ACC112 (cell line): Measurements from ENCODE around the gene WNK2.

Experiments used
- H2AFZ ChIP-seq: fragments of 200-600 bp; sonication (generic); one replicate; pipeline ENCODE4 v1.6.0; 2017; ENCODE audit warnings: antibody characterized with exemption, low read length; ENCODE audit not compliant: unreplicated experiment
- H3K27ac ChIP-seq: fragments of 200-600 bp; sonication (generic); 2 replicates; pipeline ENCODE4 v1.5.1; 2014; ENCODE audit warnings: low read depth, mild to moderate bottlenecking, antibody characterized with exemption, low read length, moderate library complexity
- H3K27me3 ChIP-seq: fragments of 200-600 bp; sonication (generic); 2 replicates; pipeline ENCODE4 v1.6.1; 2014; ENCODE audit warnings: mild to moderate bottlenecking, antibody characterized with exemption, low read length, moderate library complexity, mixed read lengths; ENCODE audit not compliant: insufficient read depth
- H3K36me3 ChIP-seq: fragments of 200-600 bp; sonication (generic); 2 replicates; pipeline ENCODE4 v1.6.1; 2016; ENCODE audit warnings: mild to moderate bottlenecking, antibody characterized with exemption, low read length, moderate library complexity, mixed read lengths; ENCODE audit not compliant: insufficient read depth
- H3K4me1 ChIP-seq: fragments of 200-600 bp; sonication (generic); one replicate; pipeline ENCODE4 v1.6.1; 2016; ENCODE audit warnings: low read length, mixed read lengths; ENCODE audit not compliant: insufficient read depth, unreplicated experiment, control insufficient read depth
- H3K4me3 ChIP-seq: fragments of 200-600 bp; sonication (generic); 2 replicates; pipeline ENCODE4 v1.5.1; 2014; ENCODE audit warnings: mild to moderate bottlenecking, low read depth, low read length
- H3K79me2 ChIP-seq: fragments of 200-600 bp; sonication (generic); one replicate; pipeline ENCODE4 v1.6.0; 2016; ENCODE audit warnings: low read length; ENCODE audit not compliant: control insufficient read depth, unreplicated experiment, insufficient read depth

Gene WNK2

GRCh38 chr9:93276973-93277372, 93.0 kb downstream of the WNK2 start:
- H3K4me3 ChIP-seq = no peak overlapping the region
- no peaks in the 10 kb centered on the region for H3K36me3 ChIP-seq
- no peak overlapping the region for H3K27ac ChIP-seq
- peaks cover 86% of the 10 kb centered on the region for H3K27me3 ChIP-seq
- no peak overlapping the region for H2AFZ ChIP-seq
- no peaks in the 10 kb centered on the region for H3K79me2 ChIP-seq
- H3K4me1 ChIP-seq = no peaks in the 10 kb centered on the region

DNA sequence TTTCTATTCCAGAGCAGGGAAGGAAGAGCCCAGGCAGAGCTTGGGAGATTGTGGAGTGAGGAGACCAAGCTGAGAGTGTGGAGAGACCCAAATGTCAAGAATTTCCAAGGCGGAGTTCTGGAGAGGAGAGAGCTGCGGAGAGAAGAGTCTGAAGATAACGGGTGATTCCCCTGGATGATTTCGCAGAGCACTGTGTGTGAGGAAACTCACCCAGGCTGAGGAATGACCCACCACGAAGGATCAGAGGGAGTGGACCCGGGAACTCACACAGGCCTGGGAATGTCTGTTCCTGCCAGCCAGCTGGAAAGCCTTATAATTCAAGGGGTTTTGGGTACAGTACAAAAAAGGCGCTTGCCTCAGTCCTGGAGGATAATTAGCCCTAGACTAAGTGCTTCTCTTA, 94.2 kb downstream of the WNK2 start:
- Histone ChIP-seq H2AFZ (no peak overlapping the region), H3K79me2 (no peaks in the 10 kb centered on the region), H3K4me1 (no peaks in the 10 kb centered on the region), H3K4me3 (no peak overlapping the region), H3K27me3 (peaks cover 94% of the 10 kb centered on the region), H3K36me3 (no peaks in the 10 kb centered on the region), H3K27ac (no peak overlapping the region)

DNA sequence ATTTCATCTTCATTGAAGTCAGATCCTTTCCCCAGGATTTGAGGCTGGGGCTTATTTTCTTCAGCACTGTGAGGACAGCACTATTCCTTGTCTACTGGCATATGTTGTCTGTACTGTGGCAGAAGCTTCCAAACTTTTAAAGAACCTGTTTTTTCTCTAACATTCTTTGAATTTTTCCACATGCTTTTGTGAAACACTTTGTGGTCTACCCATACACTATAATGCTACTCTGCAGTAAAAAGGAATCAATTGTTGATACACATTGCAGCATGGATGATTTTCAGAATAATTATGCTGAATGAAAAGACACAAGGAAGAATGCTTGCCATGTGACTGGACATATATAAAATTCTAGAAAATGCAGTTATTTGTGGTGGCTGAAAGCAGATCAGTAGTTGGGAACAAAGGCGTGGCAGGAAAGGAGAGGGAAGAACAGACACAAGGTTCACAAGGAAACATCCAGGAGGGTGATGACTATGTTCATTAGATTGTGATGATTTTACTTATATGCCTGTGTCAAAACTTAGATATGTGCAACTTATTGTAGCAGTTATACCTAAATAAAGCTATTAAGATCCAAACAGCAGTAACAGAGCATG, 96.8 kb downstream of the WNK2 start:
- no peaks in the 10 kb centered on the region for H3K79me2 ChIP-seq
- H2AFZ ChIP-seq = no peak overlapping the region
- no peak overlapping the region for H3K27ac ChIP-seq
- no peaks in the 10 kb centered on the region for H3K36me3 ChIP-seq
- peaks cover 98% of the 10 kb centered on the region for H3K27me3 ChIP-seq
- no peak overlapping the region for H3K4me3 ChIP-seq
- H3K4me1 ChIP-seq = no peaks in the 10 kb centered on the region

GRCh38 chr9:93286252-93287188, 102.6 kb downstream of the WNK2 start:
- Histone ChIP-seq H3K27ac (no peak overlapping the region), H3K79me2 (no peaks in the 10 kb centered on the region), H2AFZ (no peak overlapping the region), H3K36me3 (no peaks in the 10 kb centered on the region), H3K4me1 (peaks cover 15% of the 10 kb centered on the region), H3K4me3 (no peak overlapping the region), H3K27me3 (peaks cover 52% of the 10 kb centered on the region)

GRCh38 chr9:93287189-93287552, 103.2 kb downstream of the WNK2 start:
- H3K4me3 ChIP-seq = no peak overlapping the region
- H2AFZ ChIP-seq = no peak overlapping the region
- peaks cover 15% of the 10 kb centered on the region for H3K4me1 ChIP-seq
- no peaks in the 10 kb centered on the region for H3K79me2 ChIP-seq
- no peaks in the 10 kb centered on the region for H3K36me3 ChIP-seq
- H3K27me3 ChIP-seq = peaks cover 45% of the 10 kb centered on the region
- H3K27ac ChIP-seq = no peak overlapping the region

- Histone ChIP-seq H3K27me3 (peaks cover 41% of the 10 kb centered on the region), H3K4me1 (peaks cover 15% of the 10 kb centered on the region), H3K4me3 (no peak overlapping the region), H3K79me2 (no peaks in the 10 kb centered on the region), H3K27ac (no peak overlapping the region), H2AFZ (no peak overlapping the region), H3K36me3 (no peaks in the 10 kb centered on the region)
Observed at GRCh38 chr9:93287593-93287992, 103.7 kb downstream of the WNK2 start.

DNA sequence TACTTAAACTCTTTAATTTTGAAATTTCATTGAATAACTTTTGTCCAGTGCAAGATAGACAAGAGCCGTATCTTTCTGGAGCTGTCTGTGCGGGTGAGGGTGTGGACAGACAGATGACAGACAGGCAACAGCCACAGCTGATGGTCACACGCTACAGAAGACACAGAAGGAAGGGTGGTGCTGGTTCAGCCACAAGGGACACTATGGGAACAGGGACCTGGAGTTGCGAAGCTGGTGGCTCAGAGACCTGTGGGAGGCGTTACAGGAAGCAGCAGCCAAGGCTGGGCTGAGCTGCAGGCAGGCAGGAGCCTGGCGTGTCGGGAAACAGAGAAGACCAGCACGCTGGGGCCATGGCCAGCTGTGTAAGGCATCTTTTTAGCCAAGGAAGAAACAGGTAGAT, 104.4 kb downstream of the WNK2 start:
- peaks cover 15% of the 10 kb centered on the region for H3K4me1 ChIP-seq

DNA sequence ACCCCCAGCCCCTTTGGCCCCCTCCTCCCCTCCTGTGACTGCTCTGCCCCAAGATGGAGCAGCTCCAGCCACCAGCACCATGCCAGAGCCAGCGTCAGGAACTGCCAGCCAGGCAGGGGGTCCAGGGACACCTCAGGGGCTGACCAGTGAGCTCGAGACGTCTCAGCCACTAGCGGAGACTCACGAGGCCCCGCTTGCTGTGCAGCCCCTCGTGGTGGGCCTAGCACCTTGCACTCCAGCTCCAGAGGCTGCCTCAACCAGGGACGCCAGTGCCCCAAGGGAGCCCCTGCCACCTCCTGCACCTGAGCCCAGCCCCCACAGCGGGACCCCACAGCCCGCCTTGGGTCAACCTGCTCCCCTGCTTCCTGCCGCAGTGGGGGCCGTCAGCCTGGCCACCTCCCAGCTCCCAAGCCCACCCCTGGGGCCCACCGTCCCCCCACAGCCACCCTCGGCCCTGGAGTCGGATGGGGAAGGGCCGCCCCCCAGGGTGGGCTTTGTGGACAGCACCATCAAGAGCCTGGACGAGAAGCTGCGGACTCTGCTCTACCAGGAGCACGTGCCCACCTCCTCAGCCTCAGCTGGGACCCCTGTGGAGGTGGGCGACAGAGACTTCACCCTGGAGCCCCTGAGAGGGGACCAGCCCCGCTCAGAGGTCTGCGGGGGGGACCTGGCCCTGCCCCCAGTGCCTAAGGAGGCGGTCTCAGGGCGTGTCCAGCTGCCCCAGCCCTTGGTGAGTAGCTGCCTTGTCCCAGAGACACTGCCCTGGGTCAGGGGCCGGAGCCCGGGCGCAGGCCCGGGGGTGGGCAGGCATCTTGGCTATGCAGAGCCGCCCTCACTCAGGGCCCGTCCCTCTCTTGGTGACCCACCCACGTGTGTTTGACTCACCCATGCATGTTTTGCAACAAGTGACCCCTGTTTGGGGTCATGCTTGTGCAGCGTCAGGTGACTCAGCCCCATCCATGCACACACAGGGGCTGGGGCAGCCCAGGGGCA, 105.2 kb downstream of the WNK2 start:
- Histone ChIP-seq H3K36me3 (no peaks in the 10 kb centered on the region), H3K27me3 (peaks cover 30% of the 10 kb centered on the region), H2AFZ (no peak overlapping the region), H3K4me1 (peaks cover 15% of the 10 kb centered on the region), H3K4me3 (no peak overlapping the region), H3K79me2 (no peaks in the 10 kb centered on the region), H3K27ac (no peak overlapping the region)

More for the DNA sequence above, 104.4 kb downstream of the WNK2 start:
- H3K27ac ChIP-seq = no peak overlapping the region
- no peaks in the 10 kb centered on the region for H3K36me3 ChIP-seq
- H3K27me3 ChIP-seq = peaks cover 34% of the 10 kb centered on the region
- no peaks in the 10 kb centered on the region for H3K79me2 ChIP-seq
- no peak overlapping the region for H2AFZ ChIP-seq
- H3K4me3 ChIP-seq = no peak overlapping the region

DNA sequence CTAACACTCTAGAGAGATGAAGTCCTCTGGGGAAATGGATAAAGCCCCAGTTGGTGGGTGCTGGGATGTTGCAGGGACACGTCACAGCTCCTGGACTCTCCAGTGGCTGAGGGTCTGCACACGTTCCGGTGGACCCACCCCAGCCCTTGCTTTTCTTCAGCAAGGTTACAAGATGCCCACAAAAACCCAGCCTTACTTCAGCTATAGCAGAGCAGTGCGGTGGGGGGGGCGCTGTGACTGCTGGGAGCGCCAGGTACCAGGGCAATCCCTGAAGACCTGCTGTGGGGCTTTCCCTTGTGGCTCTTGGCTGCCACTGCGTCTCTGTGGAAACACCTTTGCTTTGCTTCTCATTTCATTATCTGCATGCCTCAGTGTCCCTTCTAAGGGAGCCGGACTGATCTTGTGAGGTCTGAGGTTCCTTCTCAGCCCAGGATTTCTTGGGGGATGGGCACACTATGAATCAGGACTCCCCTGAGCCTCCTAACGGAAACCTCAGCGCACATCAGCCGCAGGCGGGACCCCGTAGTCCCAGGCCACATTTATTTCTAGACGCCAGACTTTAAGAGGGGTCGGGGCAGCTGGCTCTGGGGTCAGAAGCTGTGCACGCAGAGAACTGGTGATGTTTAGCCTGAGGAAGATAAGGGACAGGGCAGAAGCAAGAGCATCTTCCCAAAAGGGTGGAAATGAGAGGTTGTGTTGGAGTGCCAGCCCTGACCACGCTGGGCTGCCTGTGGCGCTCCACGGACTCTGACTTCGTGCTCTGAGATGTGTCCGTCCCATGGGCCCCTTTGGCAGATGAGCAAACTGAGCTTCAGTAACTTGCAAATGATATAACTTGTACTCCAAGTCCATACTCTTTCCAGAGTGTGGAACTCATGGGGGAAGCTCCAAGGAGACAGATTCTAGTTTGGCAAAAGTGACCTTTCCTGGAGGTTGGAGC, 106.8 kb downstream of the WNK2 start:
- Histone ChIP-seq H3K79me2 (no peaks in the 10 kb centered on the region), H3K4me1 (peaks cover 15% of the 10 kb centered on the region), H3K27me3 (peaks cover 17% of the 10 kb centered on the region), H2AFZ (no peak overlapping the region), H3K27ac (no peak overlapping the region), H3K36me3 (no peaks in the 10 kb centered on the region), H3K4me3 (no peak overlapping the region)
